OCI-LY7 (cell line): ENCODE data around the gene SAE1. TPM values are rescaled to one million over a fixed set of nuclear protein-coding genes. Genes with fewer than 3 reads are reported as not detected.

Source experiments
- BruUV-seq: library from RNA; stranded (reverse); fragments of 400-500 nt; replicated peaks from 2 replicates; lab custom pipeline; 2021; lab: Mats Ljungman, UMichigan
- CTCF ChIA-PET: fragments of 300-600 bp; sonication (Branson Sonifier 250); formaldehyde crosslinking; loops from one replicate; lab custom pipeline; 2022; ENCODE audit warnings: antibody characterized with exemption; ENCODE audit not compliant: unreplicated experiment; lab: Charles Lee
- POLR2A ChIA-PET: fragments of 300-600 bp; sonication (Branson Sonifier 250); formaldehyde crosslinking; loops from one replicate; lab custom pipeline; 2022; ENCODE audit warnings: antibody characterized with exemption; lab: Charles Lee
- DNase-seq: peaks from one replicate; pipeline ENCODE4 v3.0.0-alpha.2; 2015; ENCODE audit warnings: low spot score
- H2AFZ ChIP-seq: fragments of 200-600 bp; sonication (generic), shearing (Covaris generic); 2 replicates; pipeline ENCODE4 v1.6.1; 2014; ENCODE audit warnings: mild to moderate bottlenecking, antibody characterized with exemption, low read length, moderate library complexity
- H3K27ac ChIP-seq: fragments of 200-600 bp; sonication (generic); 2 replicates; pipeline ENCODE4 v1.5.1; 2014; ENCODE audit warnings: mixed run types, low read depth, mild to moderate bottlenecking, moderate library complexity, low read length, inconsistent platforms; ENCODE audit not compliant: poor library complexity, severe bottlenecking
- H3K36me3 ChIP-seq: fragments of 200-600 bp; sonication (generic); 2 replicates; pipeline ENCODE4 v1.6.1; 2014; ENCODE audit warnings: mild to moderate bottlenecking, antibody characterized with exemption, low read length, moderate library complexity, mixed read lengths; ENCODE audit not compliant: insufficient read depth
- H3K4me1 ChIP-seq: fragments of 200-600 bp; sonication (generic); 2 replicates; pipeline ENCODE4 v1.5.1; 2014; ENCODE audit warnings: mild to moderate bottlenecking, low read length; ENCODE audit not compliant: insufficient read depth, poor library complexity, severe bottlenecking
- H3K4me2 ChIP-seq: fragments of 200-600 bp; sonication (generic); 2 replicates; pipeline ENCODE4 v1.6.1; 2014; ENCODE audit warnings: mild to moderate bottlenecking, low read length
- H3K4me3 ChIP-seq: fragments of 200-600 bp; sonication (generic); 2 replicates; pipeline ENCODE4 v1.5.1; 2014; ENCODE audit warnings: mild to moderate bottlenecking, low read depth, low read length; ENCODE audit not compliant: poor library complexity, severe bottlenecking
- H3K79me2 ChIP-seq: fragments of 200-600 bp; sonication (generic); 2 replicates; pipeline ENCODE4 v1.6.1; 2016; ENCODE audit warnings: low read depth, mild to moderate bottlenecking, low read length, moderate library complexity, mixed read lengths; ENCODE audit not compliant: insufficient read depth
- H3K9me2 ChIP-seq: fragments of 200-600 bp; sonication (generic); 2 replicates; pipeline ENCODE4 v1.6.1; 2016; ENCODE audit warnings: mild to moderate bottlenecking, low read length, mixed read lengths; ENCODE audit not compliant: insufficient read depth
- H3K9me3 ChIP-seq: fragments of 200-600 bp; sonication (generic); 2 replicates; pipeline ENCODE4 v1.6.1; 2014; ENCODE audit warnings: mild to moderate bottlenecking, mixed run types, low read length, mixed read lengths
- H4K20me1 ChIP-seq: fragments of 200-600 bp; sonication (generic); 2 replicates; pipeline ENCODE4 v1.6.1; 2014; ENCODE audit warnings: mild to moderate bottlenecking, antibody characterized with exemption, low read length, moderate library complexity, mixed read lengths; ENCODE audit not compliant: insufficient read depth
- EZH2phosphoT487 ChIP-seq: fragments of 200-600 bp; sonication (generic); IDR thresholded peaks from 2 replicates; pipeline ENCODE4 v1.6.1; 2018; ENCODE audit warnings: low read depth, borderline replicate concordance, mild to moderate bottlenecking, mixed run types, antibody characterized with exemption, low read length, moderate library complexity, mixed read lengths
- intact Hi-C: fragments of 100-400 bp; cut with micrococcal nuclease; formaldehyde crosslinking; loops from one replicate; pipeline ENCODE4 v1.10.0; 2022; ENCODE audit not compliant: unreplicated experiment
- total RNA-seq, 2 experiments: library from RNA; depleted of rRNA in 1 of 2; stranded (reverse); fragments of >200 nt in 1 of 2; shearing (Covaris generic) in 1 of 2; gene quantifications; 2 replicates each; pipeline ENCODE4 v1.2.3, GENCODE V29; 2014 to 2022
- TF ChIP-seq, protein P1 (sequence below): fragments of 200-600 bp; sonication (generic); conservative IDR thresholded peaks from 2 replicates; pipeline ENCODE4 v1.5.1; 2014; ENCODE audit warnings: mild to moderate bottlenecking, antibody characterized with exemption, low read length, moderate library complexity, mixed read lengths

The SAE1 gene
- total RNA-seq, 2 experiments from 2014 or later: 144 to 165 TPM

DNA sequence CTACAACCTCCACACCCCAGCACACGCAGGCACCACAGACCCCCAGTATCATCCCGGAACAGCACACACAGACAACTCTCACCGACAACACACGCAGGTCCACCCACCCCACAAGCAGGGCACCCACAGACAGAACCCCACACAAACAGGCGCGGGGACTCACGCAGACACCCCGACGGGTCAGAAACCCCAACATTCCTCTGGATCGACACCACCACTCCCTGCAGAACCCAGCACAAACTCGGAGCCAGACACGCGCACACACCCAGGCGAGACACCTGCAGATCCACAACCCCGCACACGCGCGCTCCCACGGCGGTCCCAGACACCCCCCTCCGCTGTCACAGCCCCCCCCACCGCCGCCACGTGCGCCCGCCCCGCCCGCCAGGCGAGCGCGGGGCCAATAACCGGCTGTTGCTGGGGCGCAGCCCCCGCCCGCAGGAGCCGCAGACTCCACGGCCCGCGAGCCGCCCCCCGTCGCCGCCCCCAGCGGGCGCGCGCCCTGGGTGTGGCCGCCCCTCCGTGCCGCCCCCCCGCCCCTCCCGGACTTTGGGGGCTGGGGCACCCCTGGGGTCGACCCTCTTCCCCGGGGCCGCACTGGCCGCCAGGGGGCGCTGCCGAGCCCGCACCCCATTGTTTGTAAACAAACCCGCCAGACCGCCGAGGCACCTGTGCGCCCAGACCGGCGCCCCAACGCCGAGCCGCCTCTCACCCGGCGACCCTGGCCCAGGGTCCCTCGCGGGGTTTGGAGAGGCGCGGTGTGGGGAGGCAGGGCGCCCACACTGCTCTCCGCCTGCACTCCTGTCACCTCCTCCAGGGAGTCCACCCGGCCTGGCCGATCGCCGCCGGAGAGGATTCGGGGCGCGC lies 99.7 kb downstream of the SAE1 start:
- Histone ChIP-seq H3K9me3 (no peaks in the 10 kb centered on the region), H3K4me3 (peak overlapping the region; percentile 90), H3K4me2 (peak overlapping the region; percentile 99), H3K9me2 (no peaks in the 10 kb centered on the region), H3K79me2 (no peaks in the 10 kb centered on the region), H4K20me1 (no peaks in the 10 kb centered on the region), H2AFZ (peak overlapping the region; percentile 59; the same call in 1 of the 2 replicates), H3K36me3 (peaks cover 4% of the 10 kb centered on the region; the same call in 1 of the 2 replicates), H3K4me1 (peaks cover 58% of the 10 kb centered on the region), H3K27ac (peak overlapping the region; percentile 97)
- POLR2A ChIA-PET: no interaction called here
- TF ChIP-seq, protein P1, sequence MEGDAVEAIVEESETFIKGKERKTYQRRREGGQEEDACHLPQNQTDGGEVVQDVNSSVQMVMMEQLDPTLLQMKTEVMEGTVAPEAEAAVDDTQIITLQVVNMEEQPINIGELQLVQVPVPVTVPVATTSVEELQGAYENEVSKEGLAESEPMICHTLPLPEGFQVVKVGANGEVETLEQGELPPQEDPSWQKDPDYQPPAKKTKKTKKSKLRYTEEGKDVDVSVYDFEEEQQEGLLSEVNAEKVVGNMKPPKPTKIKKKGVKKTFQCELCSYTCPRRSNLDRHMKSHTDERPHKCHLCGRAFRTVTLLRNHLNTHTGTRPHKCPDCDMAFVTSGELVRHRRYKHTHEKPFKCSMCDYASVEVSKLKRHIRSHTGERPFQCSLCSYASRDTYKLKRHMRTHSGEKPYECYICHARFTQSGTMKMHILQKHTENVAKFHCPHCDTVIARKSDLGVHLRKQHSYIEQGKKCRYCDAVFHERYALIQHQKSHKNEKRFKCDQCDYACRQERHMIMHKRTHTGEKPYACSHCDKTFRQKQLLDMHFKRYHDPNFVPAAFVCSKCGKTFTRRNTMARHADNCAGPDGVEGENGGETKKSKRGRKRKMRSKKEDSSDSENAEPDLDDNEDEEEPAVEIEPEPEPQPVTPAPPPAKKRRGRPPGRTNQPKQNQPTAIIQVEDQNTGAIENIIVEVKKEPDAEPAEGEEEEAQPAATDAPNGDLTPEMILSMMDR: peak; percentile 81
- no peak for TF ChIP-seq EZH2phosphoT487
- DNase-seq: peak; percentile 76
- intact Hi-C loops: no loop called here
- CTCF ChIA-PET: interaction anchor here (1.1 to 1.2 kb wide), 2 partner anchors 20 to 21 kb away, joined by 3 read pairs; no protein-coding TSS in a partner anchor
- BruUV-seq: no TSS peak

DNA sequence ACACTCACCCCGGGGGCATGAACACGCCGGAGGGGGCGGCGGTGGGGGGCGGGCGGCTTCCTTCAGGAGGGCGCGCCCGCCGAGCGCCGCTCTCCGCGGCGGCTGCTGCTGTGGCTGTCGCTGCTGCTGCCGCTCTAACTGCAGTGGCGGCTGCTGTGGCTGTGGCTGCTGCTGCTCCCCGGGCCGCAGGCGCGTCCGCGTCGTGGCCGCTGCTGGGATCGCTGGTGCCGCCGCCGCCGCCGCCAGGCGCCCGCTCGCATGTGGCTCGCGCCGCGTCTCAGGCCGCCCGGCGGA lies 100.2 kb downstream of the SAE1 start, which contains the start of gene BBC3:
Gene BBC3 (minus strand): TSS at position 279 of the 294 bp plus-strand sequence. CDS start 2,768 bp downstream, outside the sequence.
- Histone ChIP-seq H3K36me3 (no peaks in the 10 kb centered on the region), H4K20me1 (no peaks in the 10 kb centered on the region), H3K27ac (peak within 1 kb of the TSS; percentile 97), H3K4me1 (peaks cover 52% of the 10 kb centered on the region), H3K9me2 (no peaks in the 10 kb centered on the region), H3K79me2 (no peaks in the 10 kb centered on the region), H3K4me3 (peak within 1 kb of the TSS; percentile 90), H3K9me3 (no peaks in the 10 kb centered on the region), H2AFZ (peak within 1 kb of the TSS; percentile 93), H3K4me2 (peak within 1 kb of the TSS; percentile 99)
- intact Hi-C loops: no loop called here
- BruUV-seq: no TSS peak
- DNase-seq: no peak
- ChIA-PET POLR2A (no interaction called here), CTCF (no interaction called here)
- TF ChIP-seq, protein P1: no peak
- no peak for TF ChIP-seq EZH2phosphoT487
